Neural cell (in vitro differentiated cells): ENCODE measurements around the gene GPSM1.

ENCODE experiments used
- EP300 ChIP-seq: fragments of 450-650 bp; conservative IDR thresholded peaks from 2 replicates; pipeline ENCODE4 v1.6.1; 2014; ENCODE audit warnings: antibody characterized with exemption, mild to moderate bottlenecking, moderate library complexity; ENCODE audit not compliant: poor library complexity, severe bottlenecking
- EZH2 ChIP-seq: fragments of 200-600, 300-800 bp; shearing (Covaris generic), sonication (generic); IDR thresholded peaks from 2 replicates; pipeline ENCODE4 v1.6.1; 2014; ENCODE audit warnings: antibody characterized with exemption, low read length, borderline replicate concordance, mild to moderate bottlenecking; ENCODE audit not compliant: insufficient read depth, poor library complexity, severe bottlenecking
- REST ChIP-seq: IDR thresholded peaks from 2 replicates; pipeline ENCODE4 v1.6.1; 2012; ENCODE audit warnings: borderline replicate concordance
- SMC3 ChIP-seq: fragments of 450-650 bp; conservative IDR thresholded peaks from 2 replicates; pipeline ENCODE4 v1.6.1; 2014; ENCODE audit warnings: antibody characterized with exemption, mild to moderate bottlenecking, moderate library complexity; ENCODE audit not compliant: poor library complexity
- TF ChIP-seq, protein P1 (sequence below): fragments of 450-650 bp; IDR thresholded peaks from 2 replicates; pipeline ENCODE4 v1.5.1; 2014; ENCODE audit warnings: antibody characterized with exemption, mild to moderate bottlenecking, moderate library complexity; ENCODE audit not compliant: poor library complexity, severe bottlenecking

- TF ChIP-seq EZH2: no peak
- no peak for TF ChIP-seq EP300
- no peak for TF ChIP-seq REST
- no peak for TF ChIP-seq SMC3
- TF ChIP-seq, protein P1, sequence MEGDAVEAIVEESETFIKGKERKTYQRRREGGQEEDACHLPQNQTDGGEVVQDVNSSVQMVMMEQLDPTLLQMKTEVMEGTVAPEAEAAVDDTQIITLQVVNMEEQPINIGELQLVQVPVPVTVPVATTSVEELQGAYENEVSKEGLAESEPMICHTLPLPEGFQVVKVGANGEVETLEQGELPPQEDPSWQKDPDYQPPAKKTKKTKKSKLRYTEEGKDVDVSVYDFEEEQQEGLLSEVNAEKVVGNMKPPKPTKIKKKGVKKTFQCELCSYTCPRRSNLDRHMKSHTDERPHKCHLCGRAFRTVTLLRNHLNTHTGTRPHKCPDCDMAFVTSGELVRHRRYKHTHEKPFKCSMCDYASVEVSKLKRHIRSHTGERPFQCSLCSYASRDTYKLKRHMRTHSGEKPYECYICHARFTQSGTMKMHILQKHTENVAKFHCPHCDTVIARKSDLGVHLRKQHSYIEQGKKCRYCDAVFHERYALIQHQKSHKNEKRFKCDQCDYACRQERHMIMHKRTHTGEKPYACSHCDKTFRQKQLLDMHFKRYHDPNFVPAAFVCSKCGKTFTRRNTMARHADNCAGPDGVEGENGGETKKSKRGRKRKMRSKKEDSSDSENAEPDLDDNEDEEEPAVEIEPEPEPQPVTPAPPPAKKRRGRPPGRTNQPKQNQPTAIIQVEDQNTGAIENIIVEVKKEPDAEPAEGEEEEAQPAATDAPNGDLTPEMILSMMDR: no peak
Measured at GRCh38 chr9:136378170-136379002, 51.0 kb downstream of the GPSM1 start.
